Panc1 (cell line): ENCODE measurements around the gene TBX2. TPM values are rescaled to one million over a fixed set of nuclear protein-coding genes. Genes with fewer than 3 reads are reported as not detected.

Experiments used
- ATAC-seq: fragments of 200-7000 bp; cut with Tn5 transposase; 2 replicates; pipeline ENCODE4 v1.9.1; 2020; ENCODE audit warnings: mild to moderate bottlenecking, moderate library complexity
- BruUV-seq: library from RNA; stranded (reverse); fragments of 400-500 nt; replicated peaks from 2 replicates; lab custom pipeline; 2021; lab: Mats Ljungman, UMichigan
- CTCF ChIA-PET: fragments of 300-600 bp; sonication (Branson Sonifier 250); formaldehyde crosslinking; loops from one replicate; lab custom pipeline; 2022; ENCODE audit warnings: antibody characterized with exemption; lab: Charles Lee
- POLR2A ChIA-PET: fragments of 300-600 bp; sonication (Branson Sonifier 250); formaldehyde crosslinking; loops from one replicate; lab custom pipeline; 2022; ENCODE audit warnings: antibody characterized with exemption; lab: Charles Lee
- DNase-seq: peaks from one replicate; pipeline ENCODE4 v3.0.0-alpha.2; 2010; ENCODE audit warnings: low read depth, low spot score
- H3K27ac ChIP-seq: 2 replicates; pipeline ENCODE4 v1.5.1; 2011; ENCODE audit warnings: mild to moderate bottlenecking, low read length, inconsistent platforms
- H3K27me3 ChIP-seq: fragments of 200-500 bp; sonication (Bioruptor generic); 2 replicates; pipeline ENCODE4 v1.6.0; 2014; ENCODE audit warnings: low read length, inconsistent platforms; ENCODE audit not compliant: control insufficient read depth, insufficient read depth
- H3K36me3 ChIP-seq: fragments of 200-500 bp; sonication (Bioruptor generic); 2 replicates; pipeline ENCODE4 v1.5.1; 2014; ENCODE audit warnings: inconsistent platforms, mild to moderate bottlenecking, low read length, moderate library complexity; ENCODE audit not compliant: control insufficient read depth, insufficient read depth
- H3K4me1 ChIP-seq: 2 replicates; pipeline ENCODE4 v1.5.1; 2011; ENCODE audit warnings: inconsistent platforms, mild to moderate bottlenecking, low read length, moderate library complexity; ENCODE audit not compliant: control insufficient read depth, insufficient read depth
- H3K4me3 ChIP-seq, 2 experiments: 2 replicates each; pipeline ENCODE4 v1.5.1; 2011 to 2012; ENCODE audit warnings: low read depth in 2 of 2, low read length in 2 of 2, mild to moderate bottlenecking in 2 of 2, inconsistent platforms in 1 of 2, moderate library complexity in 1 of 2
- H3K9me3 ChIP-seq: fragments of 200-500 bp; sonication (Bioruptor generic); 2 replicates; pipeline ENCODE4 v1.5.1; 2014; ENCODE audit warnings: low read depth, mild to moderate bottlenecking, inconsistent platforms, low read length, moderate library complexity; ENCODE audit not compliant: control insufficient read depth, insufficient read depth
- POLR2AphosphoS5 ChIP-seq: IDR thresholded peaks from 2 replicates; pipeline ENCODE4 v1.6.1; 2012; ENCODE audit warnings: mild to moderate bottlenecking, low read depth, low read length, moderate library complexity
- REST ChIP-seq, 2 experiments: IDR thresholded peaks; 2 replicates each; pipeline ENCODE4 v1.6.1; 2011 to 2012; ENCODE audit warnings: low read depth in 2 of 2, control low read depth in 1 of 2, low read length in 1 of 2, mild to moderate bottlenecking in 1 of 2, moderate library complexity in 1 of 2; ENCODE audit not compliant: insufficient read depth in 1 of 2
- SIN3A ChIP-seq: IDR thresholded peaks from 2 replicates; pipeline ENCODE4 v1.6.1; 2012; ENCODE audit warnings: low read depth, mild to moderate bottlenecking, low read length, moderate library complexity, borderline replicate concordance; ENCODE audit not compliant: insufficient read depth
- TCF7L2 ChIP-seq: IDR thresholded peaks from 2 replicates; pipeline ENCODE4 v1.6.1; 2011; ENCODE audit warnings: mild to moderate bottlenecking, low read depth, low read length, inconsistent platforms
- in situ Hi-C: cut with HindIII; loops from 2 replicates; pipeline ENCODE4 v1.10.0; 2016; ENCODE audit warnings: low sequenced_read_pairs, low pct_unique_long_range_greater_than_20kb
- intact Hi-C: fragments of 100-400 bp; cut with micrococcal nuclease; formaldehyde crosslinking; loops from one replicate; pipeline ENCODE4 v1.10.0; 2022; ENCODE audit not compliant: unreplicated experiment
- total RNA-seq: library from RNA; stranded (reverse); gene quantifications from one replicate; pipeline ENCODE4 v1.2.1, GENCODE V29; 2021; ENCODE audit not compliant: unreplicated experiment
- TF ChIP-seq, protein P1 (sequence below): fragments of 450-650 bp; IDR thresholded peaks from 2 replicates; pipeline ENCODE4 v1.5.1; 2017; ENCODE audit warnings: mild to moderate bottlenecking

Gene TBX2
- total RNA-seq, 1 experiment from 2014 or later = 35.6 TPM

GRCh38 chr17:61454381-61455323 is 55.0 kb downstream of the TBX2 start:
- no peaks in the 10 kb centered on the region for H3K9me3 ChIP-seq
- H3K27me3 ChIP-seq = no peaks in the 10 kb centered on the region
- H3K4me1 ChIP-seq = peaks cover 4% of the 10 kb centered on the region; the same call in 1 of the 2 replicates
- POLR2A ChIA-PET = no interaction called here
- ATAC-seq = no peak
- CTCF ChIA-PET = no interaction called here
- BruUV-seq = no TSS peak
- in situ Hi-C loops (no loop called here), intact Hi-C loops (no loop called here)
- no peak for DNase-seq
- no peak overlapping the region for H3K4me3 ChIP-seq
- H3K36me3 ChIP-seq = no peaks in the 10 kb centered on the region
- TF ChIP-seq TCF7L2 = no peak
- no peak for TF ChIP-seq SIN3A
- TF ChIP-seq POLR2AphosphoS5 = no peak
- TF ChIP-seq REST (IDR thresholded peaks at IDR 0.05; ENCODE audit: insufficient read depth in 1 of 2, low read depth in 2 of 2, low read length in 1 of 2) = no peak
- TF ChIP-seq, protein P1, sequence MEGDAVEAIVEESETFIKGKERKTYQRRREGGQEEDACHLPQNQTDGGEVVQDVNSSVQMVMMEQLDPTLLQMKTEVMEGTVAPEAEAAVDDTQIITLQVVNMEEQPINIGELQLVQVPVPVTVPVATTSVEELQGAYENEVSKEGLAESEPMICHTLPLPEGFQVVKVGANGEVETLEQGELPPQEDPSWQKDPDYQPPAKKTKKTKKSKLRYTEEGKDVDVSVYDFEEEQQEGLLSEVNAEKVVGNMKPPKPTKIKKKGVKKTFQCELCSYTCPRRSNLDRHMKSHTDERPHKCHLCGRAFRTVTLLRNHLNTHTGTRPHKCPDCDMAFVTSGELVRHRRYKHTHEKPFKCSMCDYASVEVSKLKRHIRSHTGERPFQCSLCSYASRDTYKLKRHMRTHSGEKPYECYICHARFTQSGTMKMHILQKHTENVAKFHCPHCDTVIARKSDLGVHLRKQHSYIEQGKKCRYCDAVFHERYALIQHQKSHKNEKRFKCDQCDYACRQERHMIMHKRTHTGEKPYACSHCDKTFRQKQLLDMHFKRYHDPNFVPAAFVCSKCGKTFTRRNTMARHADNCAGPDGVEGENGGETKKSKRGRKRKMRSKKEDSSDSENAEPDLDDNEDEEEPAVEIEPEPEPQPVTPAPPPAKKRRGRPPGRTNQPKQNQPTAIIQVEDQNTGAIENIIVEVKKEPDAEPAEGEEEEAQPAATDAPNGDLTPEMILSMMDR = no peak
- no peak overlapping the region for H3K27ac ChIP-seq

DNA sequence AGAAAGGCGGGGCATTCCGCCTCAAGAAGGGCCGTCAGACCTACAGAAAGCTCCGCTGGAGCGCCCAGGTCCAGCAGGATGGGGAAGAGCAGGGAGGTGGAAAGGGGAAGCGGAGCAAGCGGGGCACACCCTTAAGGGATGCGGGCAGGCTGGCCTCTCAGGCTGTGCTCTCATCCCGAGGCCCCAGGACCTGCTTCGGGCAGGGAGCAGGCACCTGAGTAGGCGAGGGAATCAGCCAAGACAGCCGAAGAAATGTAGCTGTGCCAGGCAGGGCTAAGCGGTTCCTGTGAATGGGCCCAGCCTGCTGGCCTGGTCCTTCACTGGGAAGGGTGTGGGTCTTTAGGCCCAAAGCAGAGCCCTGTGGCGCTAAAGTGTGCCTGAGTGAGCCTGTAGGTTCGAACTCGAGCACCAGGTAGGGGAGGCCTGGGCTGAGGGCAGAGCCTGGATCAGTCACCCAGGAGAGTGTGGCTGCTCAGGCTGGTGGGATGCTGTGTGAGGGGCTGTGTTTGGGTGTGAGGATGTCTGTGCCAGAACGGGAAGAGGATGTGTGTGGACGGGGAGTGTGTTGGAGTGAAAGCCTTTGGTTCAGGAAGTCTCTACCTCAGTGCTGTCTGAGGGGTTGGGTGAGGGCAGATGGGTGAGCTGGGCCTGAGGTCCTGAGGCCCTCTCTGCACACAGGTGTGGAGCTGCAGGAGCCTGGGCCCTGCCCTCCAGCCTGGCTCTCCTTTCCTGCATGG is 55.8 kb downstream of the TBX2 start:
- ATAC-seq (peak; percentile 17; the same call in 1 of the 2 replicates), DNase-seq (no peak)
- Histone ChIP-seq H3K4me1 (no peaks in the 10 kb centered on the region), H3K27me3 (no peaks in the 10 kb centered on the region), H3K36me3 (no peaks in the 10 kb centered on the region), H3K4me3 (no peak overlapping the region), H3K27ac (no peak overlapping the region), H3K9me3 (no peaks in the 10 kb centered on the region)
- ChIA-PET CTCF (no interaction called here), POLR2A (no interaction called here)
- no TSS peak for BruUV-seq
- intact Hi-C loops (no loop called here), in situ Hi-C loops (no loop called here)
- no peak for TF ChIP-seq TCF7L2
- TF ChIP-seq SIN3A = no peak
- TF ChIP-seq, protein P1 = no peak
- no peak for TF ChIP-seq REST (IDR thresholded peaks at IDR 0.05; ENCODE audit: insufficient read depth in 1 of 2, low read depth in 2 of 2, low read length in 1 of 2)
- no peak for TF ChIP-seq POLR2AphosphoS5
